IgD-negative memory B cell (primary cell): ENCODE results near the gene STIMATE. TPM values are rescaled to one million over a fixed set of nuclear protein-coding genes. Genes with fewer than 3 reads are reported as not detected.
A peak's percentile ranks its signal among the peaks of the same experiment; 100 is the strongest.

ENCODE experiments used
- H3K27ac Mint-ChIP-seq, 3 donors: one replicate each; pipeline ENCODE4 v1.8.0; 2020 to 2022; ENCODE audit warnings: mild to moderate bottlenecking in 3 of 3, mixed read lengths in 3 of 3, moderate library complexity in 1 of 3
- H3K27me3 Mint-ChIP-seq: one replicate; pipeline ENCODE4 v1.8.0; 2021; ENCODE audit warnings: mixed read lengths
- H3K36me3 Mint-ChIP-seq: one replicate; pipeline ENCODE4 v1.8.0; 2020; ENCODE audit warnings: mild to moderate bottlenecking, mixed read lengths
- H3K4me1 Mint-ChIP-seq, 3 donors: one replicate each; pipeline ENCODE4 v1.8.0; 2020 to 2022; ENCODE audit warnings: mixed read lengths in 3 of 3, mild to moderate bottlenecking in 1 of 3
- H3K4me3 Mint-ChIP-seq, 4 donors: one replicate each; pipeline ENCODE4 v1.8.0; 2020 to 2022; ENCODE audit warnings: mild to moderate bottlenecking in 4 of 4, mixed read lengths in 4 of 4, moderate library complexity in 3 of 4
- H3K9me3 Mint-ChIP-seq, 3 donors: one replicate each; pipeline ENCODE4 v1.8.0; 2020 to 2021; ENCODE audit warnings: mixed read lengths in 3 of 3, mild to moderate bottlenecking in 1 of 3
- polyA plus RNA-seq: library from polyadenylated mRNA; unstranded; fragments of 300-500 nt; fragmentation: Illumina TruSeq; gene quantifications from one replicate; pipeline ENCODE4 v1.2.3, GENCODE V29; 2021

The STIMATE gene
- polyA plus RNA-seq, 1 donor from 2014 or later = 8.3 TPM

DNA sequence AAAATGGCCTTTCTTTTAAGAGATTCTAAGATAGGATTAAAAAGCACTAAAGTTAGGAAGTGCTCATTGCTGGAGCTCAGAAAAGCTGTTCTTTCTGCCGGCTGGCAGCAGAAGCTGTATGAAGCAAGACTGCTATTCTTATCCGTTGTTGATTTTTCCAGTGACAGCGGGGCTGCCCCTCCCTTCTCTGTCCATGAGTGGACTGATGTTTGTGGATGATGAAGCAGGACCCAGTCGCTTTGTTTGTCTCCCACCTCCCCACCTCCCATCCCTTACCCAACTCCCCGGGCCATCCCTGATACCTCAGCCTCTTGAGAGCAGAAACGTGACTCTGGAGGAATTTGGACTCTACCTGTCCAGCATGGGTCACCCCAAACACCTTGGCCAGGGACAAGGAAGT is 52.2 kb downstream of the STIMATE start:
- Mint-ChIP-seq H3K36me3 (no peaks in the 10 kb centered on the region), H3K27ac (no peak overlapping the region), H3K9me3 (no peaks in the 10 kb centered on the region), H3K4me1 (no peaks in the 10 kb centered on the region), H3K4me3 (no peak overlapping the region), H3K27me3 (no peaks in the 10 kb centered on the region)

DNA sequence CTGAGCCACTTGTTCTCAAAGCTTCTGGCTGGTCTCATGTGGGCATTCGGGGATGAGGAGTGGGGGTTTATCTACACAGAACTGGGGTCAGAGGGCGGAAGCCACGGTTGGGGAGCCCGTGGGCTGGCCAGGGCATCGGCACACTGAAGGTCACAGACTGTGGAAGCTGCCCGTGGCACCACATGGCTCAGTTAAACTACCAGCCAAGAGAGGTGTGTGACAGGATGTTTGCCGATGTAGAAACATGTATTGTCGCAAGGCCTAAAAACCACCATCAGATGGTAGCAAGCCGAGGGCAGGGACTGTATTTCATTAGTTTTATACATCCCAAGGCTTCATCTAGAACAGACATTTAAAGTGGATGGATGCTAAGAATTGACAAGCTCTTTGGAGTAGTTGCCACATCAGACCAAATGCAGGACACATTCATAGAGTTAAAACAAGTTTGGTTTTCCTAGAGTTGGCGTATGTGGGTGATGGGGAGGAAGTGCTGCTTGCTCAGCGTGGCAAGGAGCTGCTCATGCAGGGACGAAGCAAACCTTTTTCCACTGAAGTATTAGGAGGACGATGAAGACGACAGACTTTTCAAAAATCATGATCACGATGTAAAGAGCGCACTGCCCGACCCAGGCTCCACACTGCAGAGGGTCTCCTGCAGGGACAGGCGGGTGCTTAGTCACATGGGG is 52.9 kb downstream of the STIMATE start:
- Mint-ChIP-seq H3K9me3 (no peaks in the 10 kb centered on the region), H3K4me1 (no peaks in the 10 kb centered on the region), H3K36me3 (no peaks in the 10 kb centered on the region), H3K4me3 (no peak overlapping the region), H3K27me3 (no peaks in the 10 kb centered on the region), H3K27ac (no peak overlapping the region)

GRCh38 chr3:52843881-52844280 is 53.5 kb downstream of the STIMATE start:
- Mint-ChIP-seq H3K4me3 (no peak overlapping the region), H3K27ac (no peak overlapping the region), H3K4me1 (no peaks in the 10 kb centered on the region), H3K36me3 (no peaks in the 10 kb centered on the region), H3K27me3 (no peaks in the 10 kb centered on the region), H3K9me3 (no peaks in the 10 kb centered on the region)

DNA sequence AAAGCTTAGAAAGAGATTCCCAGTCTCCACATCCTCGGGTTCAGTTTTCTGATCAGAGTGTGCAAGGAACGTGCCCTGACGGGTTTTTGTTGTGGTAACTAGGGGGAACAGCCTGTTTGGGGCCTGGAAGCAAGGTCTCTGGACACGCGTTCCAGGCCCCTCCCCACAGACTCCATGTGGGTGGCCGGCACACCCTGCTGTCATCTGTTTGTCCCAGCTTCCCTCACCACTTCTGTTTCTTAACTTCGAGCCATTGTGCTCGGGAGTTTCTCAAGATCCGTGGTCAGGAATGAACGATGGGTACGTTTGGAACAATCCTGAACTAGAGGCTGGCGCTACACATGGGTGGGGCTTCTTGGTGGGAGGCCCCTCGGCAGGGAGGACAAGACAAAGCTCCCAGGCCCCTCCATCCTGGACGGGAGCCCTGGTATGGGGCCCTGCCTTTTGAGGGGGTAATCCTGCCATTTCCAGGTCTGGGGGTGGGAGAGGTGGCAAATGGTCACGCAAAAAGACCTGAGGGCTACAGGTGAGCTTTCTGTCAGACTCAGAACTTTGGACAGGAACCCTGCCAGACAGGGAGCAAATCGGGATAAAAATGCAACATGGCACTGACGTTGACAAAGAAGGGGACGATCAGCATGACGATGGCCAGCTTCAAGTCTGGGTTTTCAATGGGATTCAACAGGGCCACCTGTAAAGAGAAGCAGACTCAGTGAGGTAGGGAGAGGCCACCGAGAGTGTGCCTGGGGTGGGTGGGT is 54.1 kb downstream of the STIMATE start:
- Mint-ChIP-seq H3K4me1 (no peaks in the 10 kb centered on the region), H3K27me3 (no peaks in the 10 kb centered on the region), H3K36me3 (peaks cover 1% of the 10 kb centered on the region), H3K27ac (no peak overlapping the region), H3K9me3 (no peaks in the 10 kb centered on the region), H3K4me3 (no peak overlapping the region)

GRCh38 chr3:52842424-52842823 is 54.9 kb downstream of the STIMATE start:
- Mint-ChIP-seq H3K36me3 (peaks cover 3% of the 10 kb centered on the region), H3K4me3 (no peak overlapping the region), H3K9me3 (no peaks in the 10 kb centered on the region), H3K27me3 (no peaks in the 10 kb centered on the region), H3K27ac (no peak overlapping the region), H3K4me1 (peaks cover 0 to 5% (median 2%) of the 10 kb centered on the region in 3 donors)

- Mint-ChIP-seq H3K27ac (no peak overlapping the region), H3K4me1 (peaks cover 0 to 6% (median 2%) of the 10 kb centered on the region in 3 donors), H3K9me3 (no peaks in the 10 kb centered on the region), H3K27me3 (no peaks in the 10 kb centered on the region), H3K4me3 (no peak overlapping the region), H3K36me3 (peaks cover 4% of the 10 kb centered on the region)
Measured at GRCh38 chr3:52841981-52842340, 55.4 kb downstream of the STIMATE start.

- Mint-ChIP-seq H3K9me3 (no peaks in the 10 kb centered on the region), H3K4me1 (peaks cover 0 to 6% (median 4%) of the 10 kb centered on the region in 3 donors), H3K36me3 (peaks cover 4% of the 10 kb centered on the region), H3K27ac (no peak overlapping the region), H3K4me3 (no peak overlapping the region), H3K27me3 (no peaks in the 10 kb centered on the region)
Measured at GRCh38 chr3:52841211-52841980, 56.0 kb downstream of the STIMATE start.

GRCh38 chr3:52839892-52840545 is 57.3 kb downstream of the STIMATE start:
- peak overlapping the region in 1 of 3 donors; percentile 73 for H3K27ac Mint-ChIP-seq
- H3K27me3 Mint-ChIP-seq = no peaks in the 10 kb centered on the region
- H3K9me3 Mint-ChIP-seq = no peaks in the 10 kb centered on the region
- peaks cover 6% of the 10 kb centered on the region for H3K36me3 Mint-ChIP-seq
- peaks cover 0 to 6% (median 4%) of the 10 kb centered on the region in 3 donors for H3K4me1 Mint-ChIP-seq
- no peak overlapping the region for H3K4me3 Mint-ChIP-seq

DNA sequence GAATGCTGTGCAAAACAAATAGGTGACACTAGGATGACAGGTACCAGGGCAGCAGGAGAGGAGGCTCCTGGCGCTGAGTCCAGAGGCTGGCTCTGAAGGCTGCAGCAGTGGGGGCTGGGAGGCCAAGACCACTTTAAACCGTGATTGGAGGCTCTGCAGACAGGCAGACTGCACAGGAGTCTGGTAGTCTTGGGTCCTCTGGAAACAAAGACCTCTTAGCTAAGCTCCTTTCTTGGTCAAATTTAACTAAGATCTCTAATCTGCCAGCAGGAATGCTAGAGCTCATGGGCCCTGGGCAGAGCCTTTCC is 58.1 kb downstream of the STIMATE start:
- H3K9me3 Mint-ChIP-seq = no peaks in the 10 kb centered on the region
- H3K36me3 Mint-ChIP-seq = peaks cover 6% of the 10 kb centered on the region
- H3K4me1 Mint-ChIP-seq = peaks cover 0 to 6% (median 4%) of the 10 kb centered on the region in 3 donors
- peak overlapping the region in 1 of 3 donors; percentile 32 for H3K27ac Mint-ChIP-seq
- H3K27me3 Mint-ChIP-seq = no peaks in the 10 kb centered on the region
- no peak overlapping the region for H3K4me3 Mint-ChIP-seq

DNA sequence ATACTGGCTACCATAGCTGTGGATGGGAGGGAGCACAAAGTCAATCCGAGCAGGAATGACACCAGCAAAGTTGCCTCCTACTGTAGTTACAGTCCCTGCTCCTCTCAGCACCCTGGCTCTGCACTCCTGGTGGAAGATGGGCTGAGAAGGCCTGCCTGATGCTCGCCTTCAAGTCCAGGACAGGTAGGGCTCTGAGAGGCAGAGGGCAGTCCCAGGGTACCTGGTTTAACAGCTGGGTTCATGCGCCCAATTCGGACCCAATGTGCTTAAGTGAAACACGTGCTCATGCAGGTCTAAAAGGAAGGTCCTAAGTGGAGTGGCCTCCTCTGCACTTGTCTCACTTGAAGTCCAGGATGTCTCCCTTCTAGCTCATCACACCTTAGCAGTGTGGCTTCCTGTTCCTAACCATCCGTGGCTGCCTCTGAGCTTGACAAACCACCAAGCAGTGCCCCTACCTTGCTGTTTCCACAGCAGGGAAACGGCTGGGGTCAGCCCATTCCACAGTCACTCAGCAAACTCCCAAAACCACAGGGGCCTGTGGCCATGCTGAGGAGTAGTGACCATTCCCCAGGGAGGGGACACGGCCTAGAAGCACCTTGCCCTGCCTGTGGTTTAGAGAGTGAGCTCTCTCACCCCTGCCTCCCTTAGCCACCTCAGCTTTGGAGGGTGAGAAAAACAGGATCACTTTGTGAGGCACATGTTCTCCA is 58.6 kb downstream of the STIMATE start:
- peaks cover 0 to 6% (median 4%) of the 10 kb centered on the region in 3 donors for H3K4me1 Mint-ChIP-seq
- no peaks in the 10 kb centered on the region for H3K27me3 Mint-ChIP-seq
- H3K27ac Mint-ChIP-seq = peak overlapping the region in 2 of 3 donors; percentile 32 to 53
- no peak overlapping the region for H3K4me3 Mint-ChIP-seq
- H3K9me3 Mint-ChIP-seq = no peaks in the 10 kb centered on the region
- peaks cover 6% of the 10 kb centered on the region for H3K36me3 Mint-ChIP-seq

DNA sequence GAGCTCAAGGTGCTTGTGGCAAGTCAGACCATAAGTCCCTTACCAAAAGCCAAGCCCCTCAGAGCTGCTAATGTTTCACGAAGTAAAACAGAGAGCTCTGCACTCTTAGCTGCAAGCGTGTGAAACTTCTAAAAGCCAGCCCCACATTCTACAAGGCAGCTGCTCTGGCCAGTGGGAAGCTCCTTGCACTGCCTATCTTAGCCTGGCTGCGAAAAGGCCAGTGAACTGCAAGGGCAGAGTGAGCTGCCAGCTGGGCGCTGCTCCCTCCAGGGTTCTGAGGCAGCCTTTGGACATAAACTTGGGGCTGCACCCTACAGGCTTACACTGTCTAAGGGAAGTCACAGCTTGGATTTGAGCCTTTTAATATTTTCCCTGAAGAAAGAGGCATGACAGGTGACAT is 60.4 kb downstream of the STIMATE start:
- H3K27me3 Mint-ChIP-seq = no peaks in the 10 kb centered on the region
- H3K4me3 Mint-ChIP-seq = no peak overlapping the region
- no peaks in the 10 kb centered on the region for H3K9me3 Mint-ChIP-seq
- peaks cover 6% of the 10 kb centered on the region for H3K36me3 Mint-ChIP-seq
- no peak overlapping the region for H3K27ac Mint-ChIP-seq
- H3K4me1 Mint-ChIP-seq = peaks cover 0 to 6% (median 4%) of the 10 kb centered on the region in 3 donors

DNA sequence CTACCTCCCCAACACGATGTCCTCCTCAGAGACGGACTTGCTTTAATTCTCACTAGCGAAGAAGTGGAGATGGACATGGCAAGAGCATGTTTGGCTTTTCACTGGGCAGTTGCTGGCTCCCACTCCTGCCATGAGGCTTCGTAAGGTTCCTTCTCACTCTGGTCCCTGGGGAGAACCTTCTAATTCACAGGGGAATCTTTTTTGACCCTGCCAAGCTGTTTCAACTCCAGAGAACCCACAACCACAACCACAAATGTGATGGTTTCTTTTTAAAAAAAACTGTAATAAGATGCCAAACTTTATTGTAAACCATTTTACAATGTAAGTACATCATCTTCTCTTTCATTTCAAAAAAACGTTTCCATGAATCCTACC is 60.9 kb downstream of the STIMATE start:
- Mint-ChIP-seq H3K36me3 (peaks cover 6% of the 10 kb centered on the region), H3K27ac (no peak overlapping the region), H3K4me3 (no peak overlapping the region), H3K4me1 (peaks cover 0 to 6% (median 4%) of the 10 kb centered on the region in 3 donors), H3K27me3 (no peaks in the 10 kb centered on the region), H3K9me3 (no peaks in the 10 kb centered on the region)

GRCh38 chr3:52835766-52836470 is 61.4 kb downstream of the STIMATE start:
- Mint-ChIP-seq H3K9me3 (no peaks in the 10 kb centered on the region), H3K27me3 (no peaks in the 10 kb centered on the region), H3K4me1 (peaks cover 0 to 6% (median 4%) of the 10 kb centered on the region in 3 donors), H3K27ac (no peak overlapping the region), H3K4me3 (no peak overlapping the region), H3K36me3 (peaks cover 6% of the 10 kb centered on the region)

- Mint-ChIP-seq H3K9me3 (no peaks in the 10 kb centered on the region), H3K27ac (no peak within 1 kb of the TSS), H3K4me1 (peaks cover 0 to 6% (median 4%) of the 10 kb centered on the region in 3 donors), H3K27me3 (no peaks in the 10 kb centered on the region), H3K4me3 (no peak within 1 kb of the TSS), H3K36me3 (peaks cover 6% of the 10 kb centered on the region)
Measured at GRCh38 chr3:52834871-52835501, 62.4 kb downstream of the STIMATE start, which contains the start of gene MUSTN1. Gene MUSTN1, minus strand, starts transcription at chr3:52835019. Its CDS starts 71 bp downstream, at chr3:52834948.
